Bone marrow (tissue), 2 donors: ENCODE results near the gene TMTC1.

Experiments
- DNase-seq, 2 donors: peaks; one replicate each; lab custom pipeline; 2025; lab: John Stamatoyannopoulos, UW

The TMTC1 gene

GRCh38 chr12:29780084-29780483, 3.7 kb downstream of the TMTC1 start:
- DNase-seq = no peak

- no peak for DNase-seq
Measured at GRCh38 chr12:29778531-29778930, 5.2 kb downstream of the TMTC1 start.

- no peak for DNase-seq
Measured at GRCh38 chr12:29773076-29773475, 10.7 kb downstream of the TMTC1 start.

GRCh38 chr12:29771786-29772185, 12.0 kb downstream of the TMTC1 start:
- DNase-seq = no peak

DNA sequence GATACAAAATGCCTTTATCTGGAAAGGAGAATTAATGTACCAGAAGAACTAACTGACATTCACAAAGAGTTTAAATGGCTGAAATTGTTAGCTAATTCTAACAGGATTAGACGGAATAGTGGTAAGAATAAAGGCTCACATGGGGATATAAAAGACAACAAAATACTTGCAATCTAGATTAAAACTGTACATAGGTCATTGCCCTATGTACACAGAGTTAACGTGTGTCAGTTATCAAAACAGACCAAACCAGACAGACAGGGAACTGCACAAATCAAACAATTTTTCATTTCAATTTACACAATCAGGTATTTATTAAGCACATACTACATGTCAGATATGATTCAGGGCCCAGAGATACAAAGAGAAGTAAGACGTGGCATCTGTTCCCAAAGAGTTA, 12.6 kb downstream of the TMTC1 start:
- DNase-seq = no peak

DNA sequence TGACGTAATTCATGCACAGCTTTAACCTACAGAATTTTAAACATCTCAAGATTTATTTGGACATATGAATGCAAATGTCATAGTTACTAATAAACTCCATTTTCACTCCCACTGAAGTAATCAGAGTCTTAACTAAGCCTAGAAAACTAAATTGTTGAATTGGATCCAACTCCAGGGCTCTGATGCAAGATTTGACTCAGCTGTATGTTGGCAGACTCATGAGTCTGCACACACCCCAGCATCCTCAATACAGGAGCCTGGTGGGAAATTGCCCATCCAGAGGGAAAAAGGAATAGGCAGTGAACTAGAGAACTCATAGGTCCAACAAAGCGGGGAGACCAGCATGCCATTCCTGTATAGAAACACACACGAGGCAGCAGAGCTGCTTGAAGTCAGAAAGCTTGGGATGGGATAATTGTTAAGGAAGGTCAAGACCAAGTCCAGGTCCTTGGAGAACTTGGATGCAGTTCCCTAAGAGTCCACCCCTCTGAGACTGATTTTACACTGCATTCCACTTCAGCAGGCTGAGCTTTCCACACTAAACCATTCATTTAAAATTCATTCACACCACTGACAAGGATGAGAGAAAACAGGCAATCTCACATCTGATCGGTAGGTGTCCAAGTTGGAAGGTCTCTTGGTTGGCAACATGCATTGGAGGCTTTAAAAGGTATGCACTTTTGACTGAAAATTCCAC, 14.4 kb downstream of the TMTC1 start:
- no peak for DNase-seq

DNA sequence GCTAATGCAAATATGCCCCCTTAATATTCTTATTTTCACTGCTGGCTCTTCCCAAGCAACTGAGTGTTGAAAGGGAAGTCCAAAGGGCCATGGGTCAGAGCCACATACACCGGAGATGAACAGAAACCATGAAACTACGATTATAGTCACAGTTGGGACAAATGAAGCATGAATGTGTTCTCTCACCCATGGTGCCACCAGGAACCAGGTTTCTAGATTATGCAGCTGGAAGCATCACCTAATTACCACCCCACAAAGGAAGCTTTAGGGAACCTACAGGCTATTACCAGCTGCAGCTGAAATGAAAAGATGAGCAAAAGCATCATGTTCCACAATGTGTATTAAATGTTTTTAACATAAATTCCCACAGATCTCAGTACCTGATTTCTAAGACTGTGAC, 15.4 kb downstream of the TMTC1 start:
- no peak for DNase-seq

DNA sequence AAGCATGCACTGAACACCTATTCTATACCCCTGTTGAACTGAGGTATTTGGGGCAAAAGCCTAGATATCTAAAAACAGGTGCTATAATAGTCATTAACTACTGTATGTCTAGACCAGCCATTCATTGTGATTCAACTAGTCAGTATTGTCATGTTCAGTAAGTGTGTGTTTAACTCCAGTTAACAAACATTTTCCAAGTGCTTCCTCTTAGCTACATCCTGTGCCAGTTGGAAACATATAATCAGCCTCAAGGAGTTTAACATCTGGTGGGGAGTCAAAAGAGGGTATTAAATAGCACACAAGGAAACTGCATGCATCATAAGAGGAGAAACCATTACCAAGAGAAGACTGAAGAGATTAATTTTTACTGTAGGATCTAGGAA, 20.4 kb downstream of the TMTC1 start:
- no peak for DNase-seq

GRCh38 chr12:29762637-29763300, 21.0 kb downstream of the TMTC1 start:
- no peak for DNase-seq

- DNase-seq = no peak
Measured at GRCh38 chr12:29759950-29760349, 23.8 kb downstream of the TMTC1 start.

- no peak for DNase-seq
Measured at GRCh38 chr12:29756741-29757390, 26.9 kb downstream of the TMTC1 start.

DNA sequence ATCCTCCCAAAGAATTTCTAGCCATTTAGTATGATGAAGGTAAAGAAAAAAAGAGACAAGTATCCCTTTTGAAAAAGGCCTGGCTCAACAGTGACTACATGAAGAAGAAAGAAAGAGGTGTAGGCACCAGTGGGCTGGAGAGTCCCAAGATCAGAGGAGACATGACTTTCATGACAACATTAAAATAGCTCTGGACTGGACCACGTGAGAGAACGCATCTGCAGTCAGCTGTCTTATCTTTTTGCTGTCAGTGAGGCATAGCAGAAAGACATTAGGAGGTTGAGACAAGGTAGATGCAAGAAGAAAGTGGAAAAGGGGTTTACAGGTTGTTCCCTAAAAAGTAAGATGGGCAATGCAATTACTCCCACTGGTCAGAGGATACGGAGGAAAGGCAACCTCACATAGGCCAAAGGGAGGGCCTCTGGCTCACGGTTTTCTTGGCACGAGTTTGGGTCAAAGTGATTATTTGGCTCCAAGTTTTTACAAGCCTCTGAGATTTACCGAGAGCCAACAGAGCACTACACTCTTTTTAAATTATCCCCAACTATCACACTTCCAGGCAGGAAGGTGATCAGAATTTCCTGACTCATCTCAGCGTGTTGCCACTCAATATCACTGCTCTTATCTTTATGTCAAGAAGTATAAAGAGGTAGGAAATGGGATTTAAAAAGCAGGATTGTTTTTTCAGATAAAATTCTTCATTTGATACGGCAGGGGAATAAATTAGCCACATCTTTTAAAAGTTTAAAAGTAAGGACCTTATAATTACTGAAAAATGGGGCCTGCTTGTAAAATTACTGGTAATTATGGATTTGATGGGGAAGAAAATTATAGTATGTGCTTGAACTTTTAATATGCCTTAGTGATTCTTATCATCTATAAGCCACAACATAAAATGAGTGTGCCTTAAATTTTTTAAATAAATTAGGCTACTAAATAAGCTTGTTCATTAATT, 29.2 kb downstream of the TMTC1 start:
- no peak for DNase-seq

GRCh38 chr12:29752121-29752520, 31.6 kb downstream of the TMTC1 start:
- no peak for DNase-seq

DNA sequence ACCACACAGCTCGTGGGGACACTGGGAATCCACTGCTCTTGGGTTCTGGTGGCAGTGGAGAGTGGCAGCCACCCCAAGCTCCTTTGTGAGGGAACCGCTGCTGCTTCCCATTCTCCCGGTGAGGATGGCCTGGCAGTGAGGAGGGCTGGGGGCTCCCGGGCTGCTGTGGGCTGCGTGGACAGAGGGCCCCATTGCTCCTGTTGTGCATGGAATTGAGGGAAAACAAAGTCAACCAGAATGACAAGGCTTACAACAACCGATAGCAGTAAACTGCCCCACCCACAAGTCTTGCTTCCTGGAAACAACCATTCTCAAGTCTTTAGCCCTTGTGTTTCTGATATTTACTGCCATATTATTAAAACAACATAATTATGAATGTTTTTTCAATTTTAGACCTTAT, 32.1 kb downstream of the TMTC1 start:
- DNase-seq = no peak

- no peak for DNase-seq
Measured at GRCh38 chr12:29750928-29751220, 32.9 kb downstream of the TMTC1 start.

GRCh38 chr12:29750131-29750927, 33.4 kb downstream of the TMTC1 start:
- DNase-seq = no peak

GRCh38 chr12:29744365-29744764, 39.4 kb downstream of the TMTC1 start:
- DNase-seq = no peak

DNA sequence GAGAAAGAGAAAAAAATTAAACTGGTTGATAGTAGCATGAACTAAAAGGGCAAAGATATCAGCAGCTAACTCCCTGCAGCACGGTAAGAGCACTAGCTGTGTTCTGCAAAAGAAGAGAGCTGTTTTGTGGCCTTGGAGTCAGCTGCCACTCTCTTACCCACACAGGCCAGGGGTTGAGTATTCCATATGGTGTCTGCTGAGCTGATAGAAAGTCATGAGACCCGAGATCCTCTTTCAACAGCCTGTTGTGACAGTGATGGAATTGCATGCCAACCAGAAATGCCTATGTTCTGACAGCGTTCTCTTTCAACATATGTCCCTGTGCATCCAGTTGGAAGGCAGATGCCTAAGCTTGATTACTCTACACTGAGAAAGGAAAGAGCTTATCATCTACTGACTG, 39.9 kb downstream of the TMTC1 start:
- DNase-seq = no peak

DNA sequence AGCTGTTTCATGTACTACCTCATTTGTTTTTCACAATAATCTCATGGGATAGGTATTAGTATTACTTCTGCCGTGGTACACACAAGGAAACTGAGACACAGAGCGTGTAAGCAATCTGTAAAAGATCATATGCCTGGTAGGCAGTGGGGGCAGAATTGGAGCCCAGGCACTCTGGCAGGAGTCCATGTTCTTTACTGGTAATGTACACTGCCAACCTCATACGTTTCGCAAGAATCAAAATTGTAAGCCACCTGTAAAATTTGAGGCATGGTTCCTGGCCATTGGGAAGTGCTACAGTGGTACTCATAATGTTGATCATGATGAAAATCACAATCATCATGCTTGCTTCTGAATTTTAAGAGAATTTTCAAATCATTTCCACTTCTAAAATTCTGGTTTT, 40.7 kb downstream of the TMTC1 start:
- no peak for DNase-seq

DNA sequence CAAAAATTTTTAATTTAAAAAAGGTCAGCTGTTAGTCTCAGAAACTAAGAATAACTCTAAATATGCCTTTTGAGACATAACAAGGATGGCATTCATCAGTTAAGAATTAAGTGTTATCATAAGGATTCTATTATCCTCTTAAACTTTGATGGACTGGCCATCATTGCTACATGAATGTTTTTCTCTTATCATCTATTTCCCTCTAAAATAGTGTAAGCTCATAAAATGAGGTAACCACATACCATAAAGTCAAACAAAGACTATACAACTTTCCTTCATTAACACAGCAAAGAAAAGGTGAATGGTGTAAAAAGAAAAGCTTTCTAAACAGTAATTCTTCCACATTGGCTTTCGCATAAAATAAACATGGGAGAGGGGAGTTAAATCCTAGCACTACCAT, 41.1 kb downstream of the TMTC1 start:
- DNase-seq = no peak

DNA sequence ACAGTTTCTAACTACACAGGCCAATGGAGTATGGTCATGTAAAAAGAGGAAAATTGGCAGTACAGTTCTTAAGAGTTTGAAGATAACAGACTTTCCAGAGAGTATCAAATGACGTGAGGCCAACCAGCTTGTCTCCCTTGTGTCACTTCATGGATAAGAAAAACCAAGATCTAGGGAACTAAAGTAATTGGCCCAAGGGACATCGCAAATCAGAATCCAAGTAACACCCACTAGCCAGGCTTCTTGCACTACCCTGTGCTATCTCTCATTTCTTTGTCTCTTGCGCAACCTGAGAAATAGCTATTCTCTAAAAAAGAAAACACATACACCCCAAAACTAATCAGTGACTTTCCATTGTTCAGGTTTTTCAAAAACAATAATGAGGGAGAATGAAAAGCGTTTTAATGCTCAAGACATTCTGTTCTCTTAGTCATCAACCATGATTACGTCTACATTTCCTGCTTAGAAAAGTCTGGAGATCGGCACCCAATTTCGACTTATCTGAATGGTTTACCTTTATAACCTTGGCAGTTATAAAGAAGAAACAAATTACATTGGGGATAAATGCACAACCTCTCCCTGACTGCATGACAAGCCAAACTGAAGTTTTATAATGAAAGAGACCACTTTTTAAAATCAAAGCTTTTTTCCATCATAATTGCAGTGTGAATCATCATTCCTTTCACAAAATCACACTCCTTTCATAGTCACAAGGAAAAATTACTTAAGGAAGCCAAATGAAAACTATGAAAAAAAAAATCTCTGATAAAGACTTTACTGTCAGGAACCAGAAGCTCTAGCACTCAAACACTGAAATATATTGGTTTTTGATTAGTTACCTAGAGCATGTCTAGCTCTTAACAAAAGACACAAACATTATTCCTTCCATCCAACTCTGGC, 42.1 kb downstream of the TMTC1 start:
- DNase-seq = no peak
